ENCODE measurements around the gene INAFM2. TPM values are rescaled to one million over a fixed set of nuclear protein-coding genes. Genes with fewer than 3 reads are reported as not detected.

INAFM2 gene
- total RNA-seq, 1 experiment from 2014 or later = 25.4 TPM

GRCh38 chr15:40335938-40336743 is 12.6 kb downstream of the INAFM2 start:
- Mint-ChIP-seq H3K4me3 (no peak overlapping the region; a peak in 2 of 5 replicates), H3K9me3 (no peaks in the 10 kb centered on the region), H3K36me3 (ENCODE audit: insufficient read depth in 1 of 3, low read depth in 3 of 3) (peaks cover 0 to 4% (median 3%) of the 10 kb centered on the region in 3 experiments; a peak in 2 of 7 replicates), H3K27ac (no peak overlapping the region), H3K4me1 (peaks cover 21 to 43% of the 10 kb centered on the region in 2 experiments), H3K27me3 (ENCODE audit: low read depth) (peaks cover 11% of the 10 kb centered on the region)
- Histone ChIP-seq H3K4ac (ENCODE audit: low read depth, low read length) (no peak overlapping the region), H2BK15ac (ENCODE audit: low read depth, low read length) (no peak overlapping the region), H3K56ac (ENCODE audit: insufficient read length, low read depth, low read length) (no peak overlapping the region), H3K9me3 (ENCODE audit: control insufficient read depth, low read depth, low read length) (no peaks in the 10 kb centered on the region), H2BK5ac (ENCODE audit: insufficient read length, low read length) (no peak overlapping the region), H2BK12ac (ENCODE audit: insufficient read length, low read depth, low read length) (no peak overlapping the region), H3K9ac (ENCODE audit: extremely low read depth, insufficient read length, low read length) (no peak overlapping the region), H4K8ac (replicated peaks; ENCODE audit: insufficient read length, low read depth, low read length) (no peak overlapping the region), H3K4me1 (ENCODE audit: insufficient read depth, low read length) (no peaks in the 10 kb centered on the region), H3K23me2 (ENCODE audit: insufficient read length, low read depth, low read length, poor library complexity, severe bottlenecking) (no peaks in the 10 kb centered on the region), H4K5ac (ENCODE audit: insufficient read length, low read depth, low read length) (no peak overlapping the region), H3K27me3 (ENCODE audit: insufficient read depth, low read length) (no peaks in the 10 kb centered on the region), H2BK120ac (ENCODE audit: low read depth, low read length, poor library complexity, severe bottlenecking) (no peak overlapping the region), H3K4me2 (ENCODE audit: insufficient read depth, insufficient read length, low read length) (no peak overlapping the region), H3K79me1 (ENCODE audit: insufficient read depth, low read depth, low read length, poor library complexity, severe bottlenecking) (no peaks in the 10 kb centered on the region), H3T11ph (ENCODE audit: low read length) (no peak overlapping the region), H4K20me1 (ENCODE audit: control insufficient read depth, insufficient read depth, insufficient read length) (no peaks in the 10 kb centered on the region), H3K23ac (ENCODE audit: insufficient read length, low read depth, low read length) (no peak overlapping the region), H2AK5ac (ENCODE audit: insufficient read length, low read length) (no peak overlapping the region), H4K91ac (ENCODE audit: insufficient read length, low read depth, low read length) (no peak overlapping the region), H2BK20ac (ENCODE audit: low read depth, low read length, poor library complexity, severe bottlenecking) (no peak overlapping the region), H3K14ac (ENCODE audit: insufficient read depth, low read length) (no peak overlapping the region), H2AFZ (ENCODE audit: low read length) (no peak overlapping the region), H3K18ac (ENCODE audit: insufficient read length, low read depth, low read length) (no peak overlapping the region), H3K79me2 (ENCODE audit: insufficient read depth, low read length) (no peaks in the 10 kb centered on the region), H3K27ac (ENCODE audit: insufficient read length, low read depth, low read length) (no peak overlapping the region)
- no peak for DNase-seq
- TF ChIP-seq CTCF (conservative IDR thresholded peaks at IDR 0.05) = no peak
- WGBS (ENCODE audit: extremely low coverage, insufficient read length, low lambda C conversion rate) = no CpG with 5 or more reads among the region's 13 CpGs
